Esophagus muscularis mucosa (tissue), 4 donors: Measurements from ENCODE around the gene SEC24B. TPM values are rescaled to one million over a fixed set of nuclear protein-coding genes. Genes with fewer than 3 reads are reported as not detected.
"Not testable (repeated sequence)": the region's sequence is repeated elsewhere in the genome, so short reads cannot be mapped to it uniquely, and the experiment has no call there.

Experiments
- DNase-seq: peaks from one replicate; pipeline ENCODE4 v3.0.0-alpha.2; 2017; ENCODE audit errors: extremely low spot score
- H3K27ac ChIP-seq, 4 donors: fragments of 200-600 bp; sonication (generic); replicated peaks in 1 of 4; 1 replicate in 3 of 4; 2 replicates in 1 of 4; pipeline ENCODE4 v1.5.1; 2016 to 2019; ENCODE audit warnings: mild to moderate bottlenecking in 1 of 4
- H3K27me3 ChIP-seq, 4 donors: fragments of 200-600 bp; sonication (generic); one replicate each; pipeline versions ENCODE4 v1.5.1 to v1.6.0; 2016 to 2019
- H3K36me3 ChIP-seq, 4 donors: fragments of 200-600 bp; sonication (generic); one replicate each; pipeline ENCODE4 v1.5.1; 2016 to 2019
- H3K4me1 ChIP-seq, 4 donors: fragments of 200-600 bp; sonication (generic); one replicate each; pipeline ENCODE4 v1.5.1; 2016 to 2019
- H3K4me3 ChIP-seq, 4 donors: fragments of 200-600 bp; sonication (generic); 1 replicate in 2 of 4; 2 replicates in 2 of 4; pipeline ENCODE4 v1.5.1; 2016 to 2019; ENCODE audit warnings: mild to moderate bottlenecking in 4 of 4, moderate library complexity in 1 of 4
- H3K9me3 ChIP-seq, 4 donors: fragments of 200-600 bp; sonication (generic); 1 replicate in 3 of 4; 2 replicates in 1 of 4; pipeline ENCODE4 v1.5.1; 2016 to 2019
- EP300 ChIP-seq: sonication (generic); formaldehyde crosslinking; IDR thresholded peaks from one replicate; pipeline ENCODE4 v1.6.1; 2017; ENCODE audit warnings: antibody characterized with exemption
- POLR2A ChIP-seq: fragments of 450-650 bp; IDR thresholded peaks from one replicate; pipeline ENCODE4 v1.6.1; 2017; ENCODE audit warnings: antibody characterized with exemption, moderate library complexity, mild to moderate bottlenecking, low read depth
- POLR2AphosphoS5 ChIP-seq, 2 donors: sonication (generic); formaldehyde crosslinking; IDR thresholded peaks; one replicate each; pipeline ENCODE4 v1.6.1; 2017; ENCODE audit warnings: antibody characterized with exemption in 2 of 2
- WGBS: methylation state at CpG from one replicate; pipeline ENCODE4 v1.1.5; 2018; 5-methylcytosine and 5-hydroxymethylcytosine counted together
- intact Hi-C: fragments of 100-400 bp; cut with DNase I; formaldehyde crosslinking; loops from one replicate; pipeline ENCODE4 v1.15.1; 2023
- small RNA-seq, 3 donors: library from RNA; depleted of rRNA; stranded (forward); fragments of <200 nt; gene quantifications; one replicate each; pipeline ENCODE3, GENCODE V24; 2016
- total RNA-seq, 4 donors: library from RNA; depleted of rRNA; stranded (reverse); fragments of >200 nt; gene quantifications; one replicate each; pipeline versions ENCODE4 v1.1.0 to v1.2.1, GENCODE V29; 2016
- TF ChIP-seq, protein P1 (sequence below), 3 experiments: fragments of 200-600 bp in 2 of 3; fragments of 450-650 bp in 1 of 3; sonication (generic) in 2 of 3; IDR thresholded peaks; one replicate each; pipeline ENCODE4 v1.5.1; 2017 to 2019; ENCODE audit warnings: antibody characterized with exemption in 3 of 3, mild to moderate bottlenecking in 2 of 3, moderate library complexity in 1 of 3

Gene SEC24B
- total RNA-seq, 4 donors from 2014 or later = 34.5 to 46.5 (median 37.0) TPM

DNA sequence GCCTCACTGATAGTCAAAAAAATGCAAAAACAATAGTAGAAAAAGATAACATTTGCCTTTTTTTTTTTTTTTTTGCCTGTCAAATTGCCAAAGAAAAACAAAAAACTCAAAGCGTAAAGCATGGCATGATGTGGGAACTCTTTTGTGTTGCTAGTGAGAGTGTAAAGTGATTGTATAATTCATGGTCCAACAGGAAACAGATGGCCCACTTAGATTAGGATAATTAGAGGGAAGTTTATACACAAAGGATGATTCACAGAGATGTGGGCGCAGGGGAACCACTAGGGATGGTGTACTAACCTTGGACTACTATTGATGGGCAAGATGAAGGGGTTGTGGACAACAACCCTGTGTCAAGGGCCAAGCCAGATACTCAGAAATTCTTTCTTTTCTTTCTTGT, 142.8 kb downstream of the SEC24B start:
- Histone ChIP-seq H3K4me3 (no peak overlapping the region), H3K27ac (no peak overlapping the region), H3K36me3 (no peaks in the 10 kb centered on the region), H3K9me3 (no peaks in the 10 kb centered on the region), H3K27me3 (no peaks in the 10 kb centered on the region), H3K4me1 (no peaks in the 10 kb centered on the region)
- no peak for DNase-seq
- 69% methylated on average over 2 of the region's 2 CpGs for WGBS
- intact Hi-C loops = no loop called here
- TF ChIP-seq POLR2AphosphoS5 (IDR thresholded peaks at IDR 0.05) (peak in 1 of 2 donors; percentile 57), EP300 (no peak)

DNA sequence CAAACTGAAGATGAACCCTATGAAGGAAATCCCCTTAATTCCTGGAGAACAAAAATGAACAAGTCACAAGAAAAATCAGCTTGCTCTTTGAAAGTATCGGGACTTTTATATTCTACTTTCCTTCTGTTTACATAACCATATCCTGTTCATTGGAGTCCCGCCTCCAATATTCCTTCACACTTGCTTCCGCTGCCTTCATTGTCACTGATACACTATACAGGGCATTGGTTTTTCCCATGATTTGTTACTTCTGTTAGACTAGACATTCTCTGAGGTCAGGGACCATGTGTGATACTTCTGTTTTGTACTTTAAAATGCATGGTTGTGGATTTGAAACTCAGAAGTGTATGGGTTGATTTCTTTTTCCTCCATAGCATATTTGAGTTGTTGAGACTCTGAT, 145.2 kb downstream of the SEC24B start:
- H3K36me3 ChIP-seq = no peaks in the 10 kb centered on the region
- DNase-seq = no peak
- H3K27me3 ChIP-seq = no peaks in the 10 kb centered on the region
- peaks cover 0 to 5% (median 2%) of the 10 kb centered on the region in 4 donors for H3K9me3 ChIP-seq
- 82% methylated on average over 3 of the region's 3 CpGs for WGBS
- no peak overlapping the region for H3K4me3 ChIP-seq
- intact Hi-C loops = no loop called here
- H3K4me1 ChIP-seq = no peaks in the 10 kb centered on the region
- TF ChIP-seq POLR2AphosphoS5 (IDR thresholded peaks at IDR 0.05) (no peak), POLR2A (no peak), EP300 (no peak)
- TF ChIP-seq, protein P1, sequence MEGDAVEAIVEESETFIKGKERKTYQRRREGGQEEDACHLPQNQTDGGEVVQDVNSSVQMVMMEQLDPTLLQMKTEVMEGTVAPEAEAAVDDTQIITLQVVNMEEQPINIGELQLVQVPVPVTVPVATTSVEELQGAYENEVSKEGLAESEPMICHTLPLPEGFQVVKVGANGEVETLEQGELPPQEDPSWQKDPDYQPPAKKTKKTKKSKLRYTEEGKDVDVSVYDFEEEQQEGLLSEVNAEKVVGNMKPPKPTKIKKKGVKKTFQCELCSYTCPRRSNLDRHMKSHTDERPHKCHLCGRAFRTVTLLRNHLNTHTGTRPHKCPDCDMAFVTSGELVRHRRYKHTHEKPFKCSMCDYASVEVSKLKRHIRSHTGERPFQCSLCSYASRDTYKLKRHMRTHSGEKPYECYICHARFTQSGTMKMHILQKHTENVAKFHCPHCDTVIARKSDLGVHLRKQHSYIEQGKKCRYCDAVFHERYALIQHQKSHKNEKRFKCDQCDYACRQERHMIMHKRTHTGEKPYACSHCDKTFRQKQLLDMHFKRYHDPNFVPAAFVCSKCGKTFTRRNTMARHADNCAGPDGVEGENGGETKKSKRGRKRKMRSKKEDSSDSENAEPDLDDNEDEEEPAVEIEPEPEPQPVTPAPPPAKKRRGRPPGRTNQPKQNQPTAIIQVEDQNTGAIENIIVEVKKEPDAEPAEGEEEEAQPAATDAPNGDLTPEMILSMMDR (IDR thresholded peaks at IDR 0.05) = no peak
- H3K27ac ChIP-seq = no peak overlapping the region

DNA sequence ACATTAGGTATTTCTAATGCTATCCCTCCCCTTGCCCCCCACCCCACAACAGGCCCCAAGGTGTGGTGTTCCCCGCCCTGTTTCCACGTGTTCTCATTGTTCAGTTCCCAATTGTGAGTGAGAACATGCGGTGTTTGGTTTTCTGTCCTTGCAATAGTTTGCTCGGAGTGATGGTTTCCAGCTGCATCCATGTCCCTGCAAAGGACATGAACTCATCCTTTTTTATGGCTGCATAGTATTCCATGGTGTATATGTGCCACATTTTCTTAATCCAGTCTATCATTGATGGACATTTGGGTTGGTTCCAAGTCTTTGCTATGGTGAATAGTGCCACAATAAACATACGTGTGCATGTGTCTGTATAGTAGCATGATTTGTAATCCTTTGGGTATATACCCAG, 146.4 kb downstream of the SEC24B start:
- H3K27ac ChIP-seq, H3K36me3 ChIP-seq, H3K27me3 ChIP-seq, H3K9me3 ChIP-seq, DNase-seq, H3K4me3 ChIP-seq, intact Hi-C loops, H3K4me1 ChIP-seq: not testable (repeated sequence)
- WGBS = 97% methylated on average over 5 of the region's 5 CpGs

DNA sequence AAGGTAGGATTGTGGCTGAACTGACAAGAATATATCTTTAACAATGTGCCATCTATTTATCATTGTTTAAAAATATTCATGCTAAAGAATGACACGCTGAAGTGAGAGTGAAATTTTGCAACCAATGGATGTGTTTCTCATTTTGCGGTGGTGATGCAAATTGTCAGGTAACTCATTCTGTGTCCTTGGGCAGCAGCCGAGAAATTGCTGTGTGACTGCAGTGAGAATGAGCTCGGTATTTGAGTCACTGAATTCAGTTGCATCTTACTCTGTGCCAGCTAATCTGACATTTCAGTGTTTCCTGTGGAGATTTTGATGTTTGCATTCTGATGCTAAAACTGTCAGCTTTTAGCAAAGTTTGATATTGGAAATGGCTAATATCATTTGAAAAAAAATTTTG, 154.6 kb downstream of the SEC24B start:
- no peak overlapping the region for H3K4me3 ChIP-seq
- 81% methylated on average over 4 of the region's 4 CpGs for WGBS
- H3K9me3 ChIP-seq = peaks cover 0 to 7% (median 3%) of the 10 kb centered on the region in 4 donors
- TF ChIP-seq POLR2AphosphoS5 (IDR thresholded peaks at IDR 0.05) = no peak
- no peak for TF ChIP-seq EP300
- TF ChIP-seq POLR2A = no peak
- TF ChIP-seq, protein P1 (IDR thresholded peaks at IDR 0.05) = no peak
- peaks cover 0 to 8% (median 4%) of the 10 kb centered on the region in 4 donors for H3K4me1 ChIP-seq
- no peak for DNase-seq
- no peaks in the 10 kb centered on the region for H3K36me3 ChIP-seq
- no peaks in the 10 kb centered on the region for H3K27me3 ChIP-seq
- intact Hi-C loops = no loop called here
- no peak overlapping the region for H3K27ac ChIP-seq

DNA sequence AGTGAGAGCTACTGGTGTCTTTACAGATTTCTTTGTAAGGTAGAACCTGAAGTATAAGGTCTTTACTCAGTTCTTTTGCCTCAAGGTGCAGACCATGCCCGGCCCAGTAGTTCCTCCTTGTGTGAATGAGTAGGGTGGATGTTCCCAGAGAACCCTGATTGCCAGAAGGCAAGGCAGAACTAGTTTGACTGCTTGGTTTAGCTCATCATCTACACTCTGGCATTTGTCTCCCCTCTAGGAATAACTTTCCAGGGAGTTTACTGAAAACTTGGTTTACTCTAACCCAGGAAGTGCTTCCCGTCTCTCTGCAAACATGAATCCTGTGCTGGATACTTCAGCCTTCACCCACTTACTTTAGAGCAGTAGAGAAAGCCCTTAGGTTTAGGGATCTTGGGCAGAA, 155.5 kb downstream of the SEC24B start:
- intact Hi-C loops = no loop called here
- DNase-seq = no peak
- Histone ChIP-seq H3K9me3 (peaks cover 0 to 7% (median 3%) of the 10 kb centered on the region in 4 donors), H3K27ac (no peak overlapping the region), H3K4me1 (peaks cover 0 to 8% (median 4%) of the 10 kb centered on the region in 4 donors), H3K36me3 (no peaks in the 10 kb centered on the region), H3K4me3 (no peak overlapping the region), H3K27me3 (no peaks in the 10 kb centered on the region)
- 84% methylated on average over 2 of the region's 2 CpGs for WGBS
- TF ChIP-seq POLR2A (no peak), EP300 (no peak), POLR2AphosphoS5 (IDR thresholded peaks at IDR 0.05) (no peak)
- TF ChIP-seq, protein P1 (IDR thresholded peaks at IDR 0.05) = no peak

DNA sequence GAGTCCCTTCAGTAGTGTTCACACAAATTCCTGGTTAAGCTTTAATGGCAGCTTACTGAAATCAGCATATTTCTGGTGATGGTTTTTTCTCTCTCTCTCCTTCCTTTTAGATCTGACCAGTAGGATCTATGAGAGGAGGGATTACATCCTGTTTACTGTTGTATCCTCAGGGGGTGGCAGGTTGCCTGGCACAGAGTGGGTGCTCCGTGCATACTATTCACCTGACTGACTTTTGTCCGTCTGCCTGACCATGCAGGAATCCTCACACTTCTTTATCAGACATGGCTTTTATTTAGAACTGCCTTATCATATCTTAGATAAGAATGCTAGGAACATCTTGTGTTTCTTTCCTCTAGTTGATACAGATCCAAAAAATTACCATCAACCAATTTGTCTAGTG, 156.0 kb downstream of the SEC24B start:
- WGBS = 86% methylated on average over 2 of the region's 2 CpGs
- no peak for DNase-seq
- Histone ChIP-seq H3K4me3 (no peak overlapping the region), H3K4me1 (peaks cover 0 to 8% (median 4%) of the 10 kb centered on the region in 4 donors), H3K27me3 (no peaks in the 10 kb centered on the region), H3K9me3 (peaks cover 0 to 7% (median 3%) of the 10 kb centered on the region in 4 donors), H3K36me3 (no peaks in the 10 kb centered on the region), H3K27ac (no peak overlapping the region)
- no peak for TF ChIP-seq POLR2AphosphoS5 (IDR thresholded peaks at IDR 0.05)
- intact Hi-C loops = no loop called here

Small RNA genes lying within 50 kb of the gene (small RNA-seq; reads per million reads assigned to genes)
- gene MIR576 (0.19 to 0.68 (median 0.58) reads per million in 3 donors), gene RN7SL55P (0 reads per million in 3 donors)

Other genes with a start within 250 kb of the SEC24B start
- gene COL25A1, start 131.2 kb upstream of the SEC24B start, total RNA-seq = 1 to 10 TPM; 1.0 to 3.7 (median 2.0) TPM
- gene MCUB, start 126.4 kb downstream of the SEC24B start, total RNA-seq = 10 to 100 TPM in 3 of 4 donors, 1 to 10 TPM in 1; 7.9 to 25.6 (median 15.1) TPM